Body of pancreas (tissue), 4 donors: ENCODE results near the gene ISYNA1. TPM values are rescaled to one million over a fixed set of nuclear protein-coding genes. Genes with fewer than 3 reads are reported as not detected.

Experiments used
- ATAC-seq: fragments of 150-250 bp; one replicate; pipeline ENCODE4 v1.9.1; 2016
- DNase-seq, 4 donors: peaks; one replicate each; pipeline ENCODE4 v3.0.0-alpha.2; 2019
- H3K27ac ChIP-seq, 4 donors: fragments of 200-600 bp; sonication (generic); 1 replicate in 3 of 4; 2 replicates in 1 of 4; pipeline versions ENCODE4 v1.5.1 to v1.6.1; 2016 to 2019; ENCODE audit warnings: mild to moderate bottlenecking in 1 of 4, mixed read lengths in 1 of 4, moderate library complexity in 1 of 4
- H3K27me3 ChIP-seq, 2 donors: fragments of 200-600 bp; sonication (generic); one replicate each; pipeline ENCODE4 v1.6.0; 2016; ENCODE audit warnings: mild to moderate bottlenecking in 1 of 2
- H3K36me3 ChIP-seq, 2 donors: fragments of 200-600 bp; sonication (generic); replicated peaks in 1 of 2; 2 replicates each; pipeline ENCODE4 v1.5.1; 2016; ENCODE audit warnings: low read depth in 2 of 2; ENCODE audit not compliant: insufficient read depth in 1 of 2
- H3K4me1 ChIP-seq: fragments of 200-600 bp; sonication (generic); one replicate; pipeline ENCODE4 v1.6.0; 2016
- H3K4me3 ChIP-seq, 2 donors: fragments of 200-600 bp; sonication (generic); 1 replicate in 1 of 2; 2 replicates in 1 of 2; pipeline ENCODE4 v1.5.1; 2016 to 2019
- H3K9me3 ChIP-seq, 3 donors: fragments of 200-600 bp; sonication (generic); 1 replicate in 2 of 3; 2 replicates in 1 of 3; pipeline ENCODE4 v1.5.1; 2016
- CTCF ChIP-seq, 7 experiments: fragments of 450-650 bp in 4 of 7; fragments of 200-600 bp in 3 of 7; sonication (generic) in 3 of 7; IDR thresholded peaks; one replicate each; pipeline ENCODE4 v1.5.1; 2016 to 2019; ENCODE audit warnings: antibody characterized with exemption in 7 of 7
- POLR2A ChIP-seq, 3 donors: fragments of 450-650 bp; IDR thresholded peaks; one replicate each; pipeline ENCODE4 v1.6.1; 2016; ENCODE audit warnings: antibody characterized with exemption in 3 of 3, mild to moderate bottlenecking in 2 of 3
- WGBS, 2 donors: methylation state at CpG; one replicate each; pipeline ENCODE4 v1.1.5; 2017; 5-methylcytosine and 5-hydroxymethylcytosine counted together
- intact Hi-C: fragments of 100-400 bp; cut with DNase I; formaldehyde crosslinking; loops from one replicate; pipeline ENCODE4 v1.15.1; 2023
- total RNA-seq, 2 donors: library from RNA; depleted of rRNA; stranded (reverse); fragments of >200 nt; gene quantifications; one replicate each; pipeline ENCODE4 v1.1.0, GENCODE V29; 2016

The ISYNA1 gene
- total RNA-seq, 2 donors from 2014 or later = 52.7 to 72.8 TPM

DNA sequence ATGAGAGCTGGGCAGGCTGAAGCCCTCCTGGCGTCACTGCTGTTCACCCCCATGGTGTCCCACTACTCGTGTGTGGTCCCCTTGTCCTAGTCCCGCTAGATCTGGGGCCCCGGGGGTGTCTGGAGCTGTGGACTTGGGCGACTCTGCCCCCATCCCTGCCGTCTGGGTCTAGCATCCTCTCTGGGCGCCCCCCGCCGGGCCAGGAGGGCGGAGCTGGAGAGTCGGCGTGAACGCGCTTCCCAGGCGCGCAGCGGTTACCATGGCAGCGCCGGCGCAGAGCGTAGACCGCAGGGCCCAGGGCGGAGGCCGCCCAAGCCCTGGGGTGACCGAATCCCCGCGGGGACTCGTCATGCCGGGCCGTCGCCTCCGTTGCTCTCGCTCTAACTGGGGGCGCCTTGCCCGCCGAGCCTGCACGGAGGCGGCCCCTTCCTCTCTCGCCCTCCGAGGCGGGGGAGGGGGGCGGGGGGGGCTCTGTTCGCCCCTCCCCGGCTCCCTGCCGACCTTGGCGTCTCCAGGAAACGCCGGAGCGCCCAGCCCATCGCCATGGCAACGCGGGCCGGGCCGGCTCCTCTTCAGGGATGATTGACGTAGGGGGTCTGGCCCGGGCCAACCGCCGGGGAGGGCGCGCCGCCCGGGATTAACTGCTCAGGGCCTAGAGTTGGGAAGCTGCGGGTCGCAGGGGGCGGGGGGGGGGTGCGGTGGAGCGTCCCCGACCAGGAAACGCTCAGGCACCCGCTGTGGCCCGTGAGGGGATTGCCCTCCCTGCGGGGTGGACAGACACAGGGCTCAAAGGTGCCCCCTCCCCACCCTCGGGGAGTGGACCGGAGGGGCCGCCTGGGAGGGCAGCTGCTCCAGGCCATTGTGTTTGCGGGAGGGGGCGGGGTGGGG lies 8.9 kb downstream of the ISYNA1 start:
- WGBS, 2 donors = 45 to 87% methylated on average over 26 to 71 of the region's 77 CpGs
- peaks cover 29% of the 10 kb centered on the region for H3K4me1 ChIP-seq
- ATAC-seq = peak; percentile 16
- H3K4me3 ChIP-seq = no peak overlapping the region
- H3K9me3 ChIP-seq = no peaks in the 10 kb centered on the region
- no peaks in the 10 kb centered on the region for H3K27me3 ChIP-seq
- intact Hi-C loops = no loop called here
- no peaks in the 10 kb centered on the region for H3K36me3 ChIP-seq
- no peak for TF ChIP-seq POLR2A (IDR thresholded peaks at IDR 0.05)
- no peak for TF ChIP-seq CTCF (IDR thresholded peaks at IDR 0.05)
- H3K27ac ChIP-seq = peak overlapping the region in 3 of 4 donors; percentile 49 to 69 (median 57)
- DNase-seq = peak in 3 of 4 donors; percentile 64 to 68 (median 67)

DNA sequence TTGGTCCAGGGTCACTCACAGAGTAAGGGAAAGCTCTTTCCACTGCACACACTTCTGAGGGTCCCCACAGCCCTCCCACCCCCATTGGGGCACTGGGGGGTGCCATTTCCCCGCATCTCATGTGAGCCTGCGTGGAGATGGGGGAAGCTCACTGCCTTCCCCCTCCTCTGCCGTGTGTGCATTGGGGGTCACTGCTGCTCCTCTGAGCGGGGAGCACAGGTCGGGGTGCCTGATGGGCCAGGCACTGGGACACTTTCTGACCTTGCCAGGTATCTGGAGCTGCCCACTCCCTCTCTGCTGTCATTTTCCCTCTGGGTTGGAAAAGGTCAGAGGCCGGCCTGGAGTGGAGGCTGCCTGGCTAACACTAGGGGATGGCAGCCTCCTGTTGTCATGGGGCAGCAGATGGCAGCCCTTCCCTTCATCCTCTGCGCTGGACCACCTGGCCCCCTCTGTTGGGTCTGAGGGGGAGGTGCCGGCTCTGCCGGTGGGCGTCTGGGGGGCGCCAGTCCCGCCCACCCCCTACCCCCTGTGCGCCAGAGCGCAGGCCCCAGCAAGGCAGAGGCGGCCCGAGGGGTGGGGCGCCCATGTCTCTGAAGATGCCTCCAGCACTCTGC lies 9.7 kb downstream of the ISYNA1 start:
- Histone ChIP-seq H3K4me3 (no peak overlapping the region), H3K27me3 (no peaks in the 10 kb centered on the region), H3K27ac (peak overlapping the region in 2 of 4 donors; percentile 57 to 69), H3K36me3 (no peaks in the 10 kb centered on the region), H3K9me3 (no peaks in the 10 kb centered on the region), H3K4me1 (peaks cover 32% of the 10 kb centered on the region)
- no peak for TF ChIP-seq POLR2A (IDR thresholded peaks at IDR 0.05)
- no peak for TF ChIP-seq CTCF (IDR thresholded peaks at IDR 0.05)
- 76 to 100% methylated on average over 5 to 17 of the region's 17 CpGs for WGBS, 2 donors
- no peak for DNase-seq
- no peak for ATAC-seq
- intact Hi-C loops = no loop called here

- Histone ChIP-seq H3K4me1 (peaks cover 27% of the 10 kb centered on the region), H3K27ac (no peak overlapping the region), H3K27me3 (no peaks in the 10 kb centered on the region), H3K4me3 (no peak overlapping the region), H3K36me3 (no peaks in the 10 kb centered on the region), H3K9me3 (no peaks in the 10 kb centered on the region)
- no peak for TF ChIP-seq CTCF (IDR thresholded peaks at IDR 0.05)
- no peak for TF ChIP-seq POLR2A (IDR thresholded peaks at IDR 0.05)
- ATAC-seq (no peak), DNase-seq (no peak)
- 85 to 86% methylated on average over 4 to 11 of the region's 12 CpGs for WGBS, 2 donors
- intact Hi-C loops = no loop called here
These were observed 10.2 kb downstream of the ISYNA1 start for GRCh38 chr19:18427743-18428113.

DNA sequence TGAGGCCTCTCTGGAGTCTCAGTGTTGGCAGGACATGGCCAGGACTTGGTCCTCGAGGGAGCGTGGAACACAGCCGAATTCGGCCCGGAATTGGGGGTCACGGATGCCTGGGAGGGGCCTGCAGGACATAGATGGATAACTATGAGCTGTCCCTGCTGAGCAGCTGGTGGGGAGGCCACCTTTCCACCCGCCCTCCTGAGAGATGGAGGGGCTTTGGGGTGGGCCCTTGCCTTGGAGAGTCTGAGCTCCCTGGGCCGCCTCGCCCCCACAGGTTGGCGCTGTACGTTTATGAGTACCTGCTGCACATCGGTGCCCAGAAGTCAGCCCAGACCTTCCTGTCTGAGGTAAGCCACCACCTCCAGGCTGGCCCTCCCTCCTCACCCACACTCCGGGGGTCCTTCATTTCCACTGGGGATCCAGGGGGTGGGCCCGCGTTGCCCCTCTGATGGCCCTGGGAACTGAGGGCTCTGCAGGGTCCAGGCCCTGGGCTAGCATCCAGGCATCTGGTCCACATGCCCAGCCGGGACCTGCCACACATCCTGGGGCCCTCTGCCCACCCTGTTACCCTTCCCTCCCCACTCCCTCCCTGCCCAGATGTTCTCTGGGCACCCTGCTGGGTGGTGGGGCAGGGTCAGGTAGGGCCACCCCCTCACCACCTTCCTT lies 10.7 kb downstream of the ISYNA1 start:
- Histone ChIP-seq H3K4me1 (peaks cover 27% of the 10 kb centered on the region), H3K9me3 (no peaks in the 10 kb centered on the region), H3K27ac (no peak overlapping the region), H3K36me3 (no peaks in the 10 kb centered on the region), H3K27me3 (no peaks in the 10 kb centered on the region), H3K4me3 (no peak overlapping the region)
- ATAC-seq (no peak), DNase-seq (no peak)
- TF ChIP-seq CTCF (IDR thresholded peaks at IDR 0.05) = no peak
- TF ChIP-seq POLR2A (IDR thresholded peaks at IDR 0.05) = no peak
- 76 to 83% methylated on average over 13 to 16 of the region's 16 CpGs for WGBS, 2 donors
- intact Hi-C loops = no loop called here
